Measurements from ENCODE around the gene ERC2.
"Not testable (repeated sequence)": the region's sequence is repeated elsewhere in the genome, so short reads cannot be mapped to it uniquely, and the experiment has no call there.

The ERC2 gene

DNA sequence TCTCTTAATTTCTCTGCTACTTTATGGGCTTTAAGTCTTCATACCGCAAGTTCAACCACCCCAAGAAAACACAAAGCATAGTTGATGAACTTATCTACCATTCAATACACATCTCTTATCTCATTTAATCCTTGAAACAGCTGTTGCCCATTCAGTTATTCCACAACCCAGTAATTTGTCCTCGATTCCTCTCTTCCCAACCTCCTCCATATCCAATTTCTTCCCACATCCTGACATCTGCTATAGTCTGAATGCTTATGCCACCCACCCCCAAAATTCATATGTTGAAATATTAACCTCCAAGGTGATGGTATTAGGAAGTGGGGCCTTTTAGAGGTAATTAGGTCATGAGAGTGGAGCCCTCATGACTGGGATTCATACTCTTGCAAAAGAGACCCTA is 345.4 kb downstream of the ERC2 start:
- DNase-seq (ENCODE audit: low read depth in 2 of 2): no peak

DNA sequence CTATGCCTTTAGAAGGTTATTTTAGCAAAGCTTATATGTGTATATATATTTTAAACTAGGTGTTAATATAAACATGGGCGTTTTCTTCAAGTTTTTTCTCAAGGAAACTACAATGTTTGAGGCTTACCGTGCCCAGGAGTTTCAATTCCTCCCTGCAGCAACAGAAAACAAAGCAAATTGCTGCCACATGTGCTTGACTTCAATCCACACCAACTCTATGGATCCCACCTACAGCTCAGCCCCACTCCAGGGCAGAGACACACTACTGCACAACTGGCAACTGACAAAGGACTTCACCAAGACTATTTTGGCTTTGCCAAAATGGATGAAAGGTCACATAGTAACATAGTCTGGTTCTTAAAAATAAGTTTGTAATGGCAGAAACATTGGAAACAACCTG is 346.6 kb downstream of the ERC2 start:
- no peak for DNase-seq (ENCODE audit: low read depth in 2 of 2)

GRCh38 chr3:56119575-56120349 is 348.5 kb downstream of the ERC2 start:
- no peak for DNase-seq (ENCODE audit: low read depth in 2 of 2)

GRCh38 chr3:56118968-56119367 is 349.3 kb downstream of the ERC2 start:
- no peak for DNase-seq (ENCODE audit: low read depth in 2 of 2)

GRCh38 chr3:56115698-56116097 is 352.6 kb downstream of the ERC2 start:
- DNase-seq (ENCODE audit: low read depth in 2 of 2): no peak

GRCh38 chr3:56115199-56115598 is 353.1 kb downstream of the ERC2 start:
- no peak for DNase-seq (ENCODE audit: low read depth in 2 of 2)

DNA sequence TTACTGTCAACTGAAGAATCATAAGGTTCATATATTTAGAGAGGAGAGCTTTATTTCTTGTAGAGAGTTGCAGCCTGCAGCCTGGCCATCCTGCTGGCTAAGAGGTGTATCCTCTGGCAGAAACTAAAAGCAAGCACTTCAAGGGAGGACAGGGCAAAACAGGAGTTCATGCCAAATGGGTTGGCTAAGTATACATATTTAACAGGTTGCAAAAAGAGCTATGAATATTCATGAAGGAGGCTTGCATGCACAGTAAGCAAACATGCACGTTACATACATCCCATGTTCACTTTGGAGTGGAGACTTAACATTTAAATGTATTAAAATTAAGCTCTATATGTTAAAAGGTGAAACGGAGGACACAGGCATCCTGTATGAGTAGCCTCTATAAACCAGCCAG is 354.4 kb downstream of the ERC2 start:
- no peak for DNase-seq (ENCODE audit: low read depth in 2 of 2)

DNA sequence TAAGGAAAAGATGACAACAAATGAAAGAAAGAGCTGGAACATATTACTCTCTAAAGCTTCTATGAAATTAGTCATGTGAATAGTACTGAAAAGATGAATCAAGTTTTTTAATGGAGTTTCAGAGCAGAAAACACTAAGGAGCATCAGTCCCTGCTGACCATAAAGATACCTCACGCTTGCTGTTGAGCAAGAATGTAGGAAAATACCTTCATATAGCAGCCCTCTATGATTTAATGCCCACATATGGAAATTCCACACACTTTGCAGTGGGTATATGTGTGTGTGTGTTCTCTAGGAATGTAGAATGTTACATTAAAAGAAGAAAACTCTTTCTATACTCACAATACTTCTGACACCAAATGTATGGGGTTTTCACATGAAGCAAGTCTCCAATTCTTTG is 355.0 kb downstream of the ERC2 start:
- no peak for DNase-seq (ENCODE audit: low read depth in 2 of 2)

- DNase-seq (ENCODE audit: low read depth in 2 of 2): no peak
Observed at GRCh38 chr3:56111606-56112304, 356.5 kb downstream of the ERC2 start.

- no peak for DNase-seq (ENCODE audit: low read depth in 2 of 2)
Observed at GRCh38 chr3:56110886-56111285, 357.4 kb downstream of the ERC2 start.

- DNase-seq (ENCODE audit: low read depth in 2 of 2): no peak
Observed at GRCh38 chr3:56107157-56107556, 361.1 kb downstream of the ERC2 start.

- DNase-seq (ENCODE audit: low read depth in 2 of 2): no peak
Observed at GRCh38 chr3:56102032-56102431, 366.2 kb downstream of the ERC2 start.

- no peak for DNase-seq (ENCODE audit: low read depth in 2 of 2)
Observed at GRCh38 chr3:56101576-56101975, 366.7 kb downstream of the ERC2 start.

DNA sequence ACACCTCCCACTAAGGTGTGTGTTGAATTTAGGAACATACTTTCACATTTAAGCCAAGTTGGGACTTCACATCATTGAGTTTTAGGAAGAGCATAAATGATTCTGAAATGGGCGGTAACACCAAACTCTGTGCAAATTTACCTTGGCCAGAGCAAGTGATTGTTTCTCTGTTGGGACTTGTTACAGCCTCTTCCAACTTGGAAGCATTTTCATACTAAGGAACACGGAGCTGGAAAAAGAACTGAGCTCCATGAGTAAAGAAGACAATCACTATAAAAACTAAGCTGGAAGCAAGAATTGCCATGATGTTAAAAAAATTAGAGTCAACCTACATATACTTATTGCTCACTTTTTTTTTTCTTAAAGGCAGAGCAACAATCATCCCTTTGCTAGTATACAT is 371.3 kb downstream of the ERC2 start:
- DNase-seq (ENCODE audit: low read depth in 2 of 2): no peak

- no peak for DNase-seq (ENCODE audit: low read depth in 2 of 2)
Observed at GRCh38 chr3:56094170-56094569, 374.1 kb downstream of the ERC2 start.

- DNase-seq (ENCODE audit: low read depth in 2 of 2): no peak
Observed at GRCh38 chr3:56089739-56090138, 378.5 kb downstream of the ERC2 start.

GRCh38 chr3:56087451-56088053 is 380.7 kb downstream of the ERC2 start:
- DNase-seq (ENCODE audit: low read depth in 2 of 2): no peak

GRCh38 chr3:56086355-56086754 is 381.9 kb downstream of the ERC2 start:
- no peak for DNase-seq (ENCODE audit: low read depth in 2 of 2)

GRCh38 chr3:56081246-56081645 is 387.0 kb downstream of the ERC2 start:
- no peak for DNase-seq (ENCODE audit: low read depth in 2 of 2)

DNA sequence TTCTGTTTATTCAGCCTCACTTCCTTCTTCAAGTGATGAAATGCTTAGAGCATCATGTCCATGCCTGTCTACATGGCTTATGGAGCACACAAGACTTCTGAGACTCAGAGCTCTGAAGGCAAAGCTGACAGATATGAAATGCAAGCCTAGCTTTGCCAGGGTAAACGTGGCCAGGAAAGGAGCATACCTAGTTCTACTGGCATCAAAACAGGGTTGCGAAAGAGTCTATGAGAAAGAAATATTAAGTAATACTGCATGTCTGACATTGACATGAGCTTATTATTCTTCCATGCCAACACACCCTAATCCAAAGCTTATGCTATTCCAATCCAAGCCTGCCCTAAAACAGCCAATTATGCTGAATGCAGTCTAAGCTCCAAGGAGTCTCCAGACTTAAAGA is 391.5 kb downstream of the ERC2 start:
- DNase-seq (ENCODE audit: low read depth in 2 of 2): no peak

DNA sequence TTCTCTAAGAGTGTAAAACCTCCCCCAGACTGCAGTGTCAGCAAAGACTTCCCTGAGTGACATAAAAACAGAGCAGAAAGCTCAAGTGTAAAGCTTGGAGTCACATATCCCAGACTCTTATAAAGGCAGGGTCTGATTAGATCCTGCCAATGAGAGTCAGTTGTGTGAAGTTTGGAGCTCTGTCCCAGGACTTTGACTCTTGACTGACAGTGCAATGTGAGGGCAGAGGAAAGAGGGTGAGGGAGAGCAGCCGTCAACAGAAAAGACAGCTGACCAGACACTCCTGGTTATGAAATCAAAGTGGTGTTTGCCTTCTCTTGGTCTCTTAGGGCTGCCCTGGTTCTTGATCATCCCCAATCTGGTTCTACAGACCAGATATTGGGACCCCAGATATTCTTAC is 393.2 kb downstream of the ERC2 start:
- DNase-seq (ENCODE audit: low read depth in 2 of 2): no peak

DNA sequence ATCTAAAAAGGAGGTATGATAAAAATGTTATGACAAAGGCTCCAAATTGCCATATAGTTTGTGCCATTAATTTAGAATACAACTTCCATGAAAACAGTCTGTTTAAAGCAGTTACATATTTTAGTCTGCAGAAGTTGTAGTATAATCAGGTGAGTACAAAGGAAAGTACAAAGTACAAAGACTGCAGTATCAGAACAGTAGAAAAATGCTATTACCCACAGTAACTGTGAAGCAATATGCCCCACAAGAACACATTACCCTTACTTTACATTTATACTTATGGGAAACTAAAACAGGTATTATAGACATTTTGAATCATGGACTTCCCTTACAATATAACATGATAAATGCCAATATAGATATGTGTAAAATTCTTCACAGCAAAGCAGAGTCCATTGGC is 398.5 kb downstream of the ERC2 start:
- no peak for DNase-seq (ENCODE audit: low read depth in 2 of 2)

GRCh38 chr3:56066405-56066804 is 401.9 kb downstream of the ERC2 start:
- not testable (repeated sequence) for DNase-seq (ENCODE audit: low read depth in 2 of 2)

Data from stimulated activated CD8-positive, alpha-beta memory T cell treated with anti-CD3 and anti-CD28 coated beads, Interleukin-15, amount 100 ng/mL, for 48 hours (primary cell).